HCEC 1CT (cell line): ENCODE results near the gene SCYL2.
A peak's percentile ranks its signal among the peaks of the same experiment; 100 is the strongest.
"Not testable (repeated sequence)": the region's sequence is repeated elsewhere in the genome, so short reads cannot be mapped to it uniquely, and the experiment has no call there.

Experiments
- DNase-seq: peaks from one replicate; pipeline ENCODE4 v3.0.0-alpha.2; 2017

SCYL2 gene

DNA sequence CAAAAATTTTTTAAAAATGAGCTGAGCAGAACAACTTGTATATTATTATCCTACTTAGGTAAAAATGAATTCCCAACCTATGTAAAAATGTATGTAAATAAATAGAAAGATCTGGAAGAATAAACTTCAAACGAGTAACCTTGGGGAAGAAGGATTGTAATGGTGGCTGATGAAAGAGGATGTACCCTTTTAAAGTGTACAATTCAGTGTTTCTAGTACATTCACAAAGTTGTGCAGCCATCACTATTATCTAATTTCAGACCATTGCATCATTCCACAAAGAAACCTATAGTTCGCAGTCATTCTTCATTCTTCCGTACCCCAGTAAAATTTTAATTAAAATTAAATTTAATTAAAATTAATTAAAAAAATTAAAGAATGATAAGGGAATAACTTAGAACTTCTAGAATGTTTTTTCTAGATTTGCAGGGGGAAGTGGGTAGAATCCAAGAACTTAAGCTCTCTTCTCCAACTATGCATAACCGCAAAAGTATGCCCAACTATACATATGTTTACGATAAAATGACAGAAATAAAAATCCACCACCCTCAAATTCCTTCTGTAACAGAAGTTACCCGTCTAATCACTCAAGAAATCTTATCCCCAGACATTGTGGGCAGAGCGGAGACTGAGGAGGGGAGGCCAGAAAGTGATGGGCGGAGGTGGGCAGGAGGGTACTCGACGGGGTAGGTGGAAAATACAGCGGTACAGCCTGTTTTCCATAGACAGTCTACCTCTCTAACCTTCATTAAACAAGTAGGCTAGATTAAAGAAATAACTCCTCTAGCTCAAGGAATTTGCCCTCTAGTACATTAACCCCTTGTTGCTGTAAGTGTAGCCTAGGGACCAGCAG, 1.0 kb upstream of the SCYL2 start:
- no peak for DNase-seq

DNA sequence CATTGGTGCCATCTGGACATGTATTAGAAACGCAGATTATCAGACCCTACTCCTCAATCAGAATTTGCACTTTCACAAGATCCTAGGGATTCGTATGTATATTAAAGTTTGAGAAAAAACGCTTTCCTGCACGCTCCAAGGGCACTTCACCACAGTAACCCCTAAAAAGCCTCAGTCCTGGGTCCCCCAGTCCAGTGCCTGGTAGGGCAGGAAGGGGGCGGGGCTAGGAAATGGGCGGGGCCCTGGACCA, 467 bp upstream of the SCYL2 start:
- DNase-seq: no peak

DNA sequence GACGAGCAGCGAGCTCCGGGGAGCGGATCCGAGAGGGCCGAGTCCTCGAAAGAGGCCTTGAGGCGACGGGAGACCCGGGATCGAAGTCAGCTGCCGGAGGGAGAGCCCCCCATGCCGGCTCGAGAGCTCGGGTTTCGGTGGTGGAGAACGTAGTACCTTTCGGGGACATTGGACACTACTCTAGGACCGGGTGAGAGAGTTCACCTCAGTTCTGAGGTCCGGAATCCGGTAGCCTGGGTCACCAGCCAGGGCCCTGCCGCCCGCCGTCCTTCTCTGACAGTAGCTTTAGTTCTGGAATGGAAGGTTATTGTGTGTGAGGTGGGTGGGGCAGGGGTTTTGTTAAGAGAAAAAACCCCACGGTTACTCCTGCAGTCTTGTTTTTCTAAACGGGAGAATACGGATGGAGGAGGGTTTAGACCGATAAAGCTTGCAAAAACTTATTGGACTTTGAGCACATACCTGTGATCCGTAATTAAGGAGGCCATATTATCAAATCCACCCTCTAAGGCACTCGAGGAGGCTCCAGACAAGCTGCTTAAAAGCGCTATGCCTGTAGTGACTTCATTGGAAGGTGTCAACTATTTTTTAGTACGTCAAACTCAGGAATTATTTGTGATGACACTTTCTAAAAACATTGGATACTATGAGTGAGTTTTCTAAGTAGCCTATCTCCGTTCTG, 765 bp downstream of the SCYL2 start:
- DNase-seq: peak; percentile 20

DNA sequence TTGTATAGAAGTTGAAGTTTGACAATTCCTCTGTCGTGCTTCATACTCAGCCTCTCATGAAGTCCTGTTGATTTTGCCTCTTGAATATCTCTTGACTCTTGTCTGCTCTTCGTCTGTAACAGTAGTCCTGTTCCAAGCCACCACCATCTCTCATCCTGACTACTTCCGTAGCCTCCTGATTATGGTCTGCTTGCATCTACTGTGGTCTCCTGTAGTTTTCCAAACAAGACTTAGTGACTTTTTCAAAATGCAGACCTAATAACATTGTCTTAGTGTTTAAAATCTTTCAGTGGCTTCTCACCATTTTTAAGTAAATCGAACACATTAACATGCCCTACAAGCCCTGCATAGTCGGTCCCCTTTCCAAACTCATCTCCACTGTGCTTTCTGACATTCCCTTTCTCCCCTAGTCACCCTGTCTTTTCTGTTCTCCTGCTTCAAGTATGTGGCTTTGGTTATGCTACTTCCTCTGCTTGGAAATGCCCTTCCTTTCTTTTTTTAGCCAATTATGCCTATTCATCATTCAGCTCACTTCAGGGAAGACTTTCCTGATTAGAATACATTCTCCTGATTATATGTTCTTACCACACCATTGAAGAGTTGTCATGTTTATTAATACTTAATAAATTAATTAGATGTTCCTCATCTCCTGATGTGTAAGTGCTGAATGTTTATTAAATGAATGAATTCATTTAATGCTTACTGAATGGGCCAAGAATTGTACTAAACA, 2.0 kb downstream of the SCYL2 start:
- no peak for DNase-seq

DNA sequence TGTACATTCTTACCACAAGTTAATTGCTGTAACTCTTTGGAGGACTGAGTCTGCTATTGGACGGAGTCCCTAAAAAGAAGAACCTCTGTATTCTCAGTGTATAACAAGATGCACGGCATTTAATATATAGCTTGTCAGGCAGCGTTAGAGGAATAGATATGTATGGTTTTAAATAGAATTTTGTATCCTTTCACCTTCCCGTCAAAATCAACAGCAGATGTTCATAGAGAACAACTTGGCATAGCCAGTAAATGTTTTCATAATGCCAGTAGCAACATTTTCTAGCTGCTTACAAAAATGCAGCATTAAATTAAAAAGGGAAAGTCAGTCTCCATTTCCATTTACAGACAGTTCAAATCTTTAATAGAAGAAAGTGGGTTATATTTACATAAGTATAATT, 6.8 kb downstream of the SCYL2 start:
- DNase-seq: no peak

DNA sequence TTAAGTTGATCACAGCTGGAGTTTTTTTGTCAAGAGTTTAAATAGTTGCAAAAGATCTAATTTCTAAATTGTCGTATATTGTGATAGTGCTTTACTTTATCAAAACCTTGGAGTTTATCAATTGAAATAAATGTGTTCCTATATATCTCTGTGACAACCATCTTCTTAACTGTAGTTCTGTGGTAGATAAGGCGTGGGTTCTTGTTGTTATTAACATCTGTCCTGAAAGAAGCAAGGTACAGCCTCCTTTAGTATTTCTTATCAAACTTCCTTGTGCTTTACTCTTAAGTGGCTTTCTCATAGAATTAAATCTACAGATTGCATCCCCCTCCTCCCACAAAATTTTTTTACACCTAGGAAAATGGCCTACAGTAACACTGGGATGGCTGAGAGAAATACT, 7.3 kb downstream of the SCYL2 start:
- DNase-seq: no peak

DNA sequence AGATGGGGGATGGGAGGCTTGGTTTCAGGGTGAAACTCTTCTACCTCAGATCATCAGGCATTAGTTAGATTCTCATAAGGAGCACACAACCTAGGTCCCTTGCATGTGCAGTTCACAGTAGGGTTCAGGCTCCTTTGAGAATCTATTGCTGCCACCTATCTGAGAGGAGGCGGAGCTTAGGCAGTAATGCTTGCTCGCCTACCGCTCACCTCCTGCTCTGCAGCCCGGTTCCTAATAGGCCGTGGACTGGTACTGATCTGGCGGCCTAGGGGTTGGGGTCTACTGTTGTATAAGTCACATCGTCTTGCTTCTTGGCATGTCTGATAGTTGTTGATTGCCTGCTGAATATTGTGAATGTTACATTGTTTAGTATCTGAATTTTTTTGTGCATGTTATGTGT, 12.2 kb downstream of the SCYL2 start:
- DNase-seq: no peak

DNA sequence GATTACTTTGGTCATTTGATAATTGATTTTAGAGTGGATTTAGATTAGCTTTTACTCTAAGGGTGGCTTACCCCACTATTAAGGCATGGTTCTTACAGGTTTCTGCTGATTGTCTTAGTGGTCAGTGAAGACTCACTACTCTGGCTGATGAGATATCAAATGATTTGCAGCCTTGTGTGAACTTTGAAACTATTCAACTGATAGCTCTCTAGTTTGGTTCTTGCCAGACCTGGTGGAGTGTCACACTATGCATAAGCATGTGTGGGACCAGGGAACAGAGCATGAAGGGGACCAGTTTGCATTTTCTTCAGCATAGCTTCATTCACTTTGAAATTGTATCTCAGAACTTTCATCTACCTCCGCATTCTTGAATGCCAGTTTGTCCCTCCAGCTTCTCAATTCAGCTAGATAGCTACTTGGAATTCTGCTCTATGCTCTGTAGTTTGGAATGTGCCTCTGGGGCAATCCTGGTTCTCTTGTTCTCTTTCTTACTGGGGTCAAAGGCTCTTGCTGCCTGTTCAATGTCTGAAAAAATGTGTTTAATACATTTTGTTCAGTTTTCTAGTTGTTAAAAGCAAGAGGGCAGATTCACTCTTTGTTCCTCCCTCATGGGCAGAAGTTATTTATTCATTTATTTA, 12.7 kb downstream of the SCYL2 start:
- DNase-seq: no peak

DNA sequence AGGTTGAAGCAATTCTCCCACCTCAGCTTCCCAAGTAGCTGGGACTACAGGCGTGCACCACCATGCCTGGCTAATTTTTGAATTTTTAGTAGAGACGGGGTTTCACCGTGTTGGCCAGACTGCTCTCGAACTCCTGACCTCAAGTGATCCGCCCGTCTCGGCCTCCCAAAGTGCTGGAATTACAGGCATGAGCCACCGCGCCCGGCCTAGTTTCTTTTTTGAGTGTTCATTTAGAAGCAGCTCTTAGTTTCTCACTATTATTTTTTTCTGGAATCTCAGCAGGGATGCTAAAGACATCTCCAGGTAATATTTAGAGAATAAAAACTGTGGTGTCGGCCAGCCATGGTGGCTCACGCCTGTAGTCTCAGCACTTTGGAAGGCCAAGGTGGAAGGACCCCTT, 17.6 kb downstream of the SCYL2 start:
- not testable (repeated sequence) for DNase-seq

DNA sequence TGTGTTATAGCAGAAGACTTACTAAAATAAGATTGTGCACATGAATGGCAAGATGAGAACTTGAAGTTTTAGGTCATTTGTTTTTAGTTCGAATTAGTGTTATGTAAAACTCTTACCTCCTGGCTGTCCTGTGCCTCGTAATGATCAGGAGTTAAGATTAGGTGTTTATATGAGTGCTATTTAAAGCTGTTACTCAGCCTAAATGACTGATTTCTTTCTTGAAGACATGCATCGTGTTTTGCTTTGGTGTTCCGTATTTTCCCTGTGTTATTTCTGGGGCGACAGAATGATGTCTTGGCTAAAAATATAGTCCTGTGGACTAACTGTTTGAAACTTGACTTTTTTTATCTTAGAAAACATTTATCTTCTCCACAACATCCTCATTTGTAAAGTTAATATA, 22.1 kb downstream of the SCYL2 start:
- DNase-seq: no peak

DNA sequence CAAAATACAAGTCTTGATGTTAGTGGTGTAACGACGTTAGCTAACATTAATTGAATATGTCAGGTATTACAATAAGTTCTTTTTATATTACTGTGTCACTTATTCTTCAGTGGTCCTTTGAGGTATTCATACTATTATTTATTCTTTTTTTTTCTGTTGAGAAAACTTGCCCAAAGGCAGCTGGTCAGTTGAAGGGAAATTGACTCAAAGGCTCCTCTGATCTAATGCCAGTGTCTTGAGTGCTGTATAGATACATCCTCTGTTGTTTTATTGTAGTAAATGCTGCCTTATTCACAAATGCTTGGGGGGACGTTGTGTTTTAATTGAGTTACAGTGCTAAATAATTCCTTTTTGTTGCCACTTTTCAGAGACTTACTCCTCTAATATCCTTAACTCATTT, 23.0 kb downstream of the SCYL2 start:
- no peak for DNase-seq

DNA sequence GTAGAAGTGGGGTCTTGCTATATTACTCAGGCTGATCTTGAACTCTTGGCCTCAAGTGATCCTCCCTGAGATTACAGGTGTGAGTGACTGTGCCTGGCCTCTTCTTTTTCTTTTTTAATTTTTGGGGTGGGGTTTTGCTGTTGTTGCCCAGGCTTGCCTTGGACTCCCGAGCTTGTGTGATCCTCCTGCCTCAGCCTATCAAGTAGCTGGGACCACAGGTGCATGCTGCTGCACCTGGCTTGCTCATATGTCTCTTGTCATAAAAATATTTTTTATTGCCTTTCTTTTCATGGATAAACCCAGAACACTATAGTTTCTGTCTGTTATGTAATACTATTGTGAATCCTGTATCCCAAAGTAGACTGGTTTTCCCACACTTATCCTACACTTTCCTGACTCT, 26.0 kb downstream of the SCYL2 start:
- no peak for DNase-seq

DNA sequence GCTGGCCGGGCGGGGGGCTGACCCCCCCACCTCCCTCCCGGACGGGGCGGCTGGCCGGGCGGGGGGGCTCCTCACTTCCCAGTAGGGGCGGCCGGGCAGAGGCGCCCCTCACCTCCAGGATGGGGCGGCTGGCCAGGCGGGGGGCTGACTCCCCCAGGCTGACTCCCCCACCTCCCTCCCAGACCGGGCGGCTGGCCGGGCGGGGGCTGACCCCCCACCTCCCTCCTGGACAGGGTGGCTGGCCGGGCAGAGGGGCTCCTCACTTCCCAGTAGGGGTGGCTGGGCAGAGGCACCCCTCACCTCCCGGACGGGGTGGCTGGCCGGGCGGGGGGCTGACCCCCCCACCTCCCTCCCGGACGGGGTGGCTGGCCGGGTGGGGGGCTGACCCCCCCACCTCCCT, 27.4 kb downstream of the SCYL2 start:
- not testable (repeated sequence) for DNase-seq

DNA sequence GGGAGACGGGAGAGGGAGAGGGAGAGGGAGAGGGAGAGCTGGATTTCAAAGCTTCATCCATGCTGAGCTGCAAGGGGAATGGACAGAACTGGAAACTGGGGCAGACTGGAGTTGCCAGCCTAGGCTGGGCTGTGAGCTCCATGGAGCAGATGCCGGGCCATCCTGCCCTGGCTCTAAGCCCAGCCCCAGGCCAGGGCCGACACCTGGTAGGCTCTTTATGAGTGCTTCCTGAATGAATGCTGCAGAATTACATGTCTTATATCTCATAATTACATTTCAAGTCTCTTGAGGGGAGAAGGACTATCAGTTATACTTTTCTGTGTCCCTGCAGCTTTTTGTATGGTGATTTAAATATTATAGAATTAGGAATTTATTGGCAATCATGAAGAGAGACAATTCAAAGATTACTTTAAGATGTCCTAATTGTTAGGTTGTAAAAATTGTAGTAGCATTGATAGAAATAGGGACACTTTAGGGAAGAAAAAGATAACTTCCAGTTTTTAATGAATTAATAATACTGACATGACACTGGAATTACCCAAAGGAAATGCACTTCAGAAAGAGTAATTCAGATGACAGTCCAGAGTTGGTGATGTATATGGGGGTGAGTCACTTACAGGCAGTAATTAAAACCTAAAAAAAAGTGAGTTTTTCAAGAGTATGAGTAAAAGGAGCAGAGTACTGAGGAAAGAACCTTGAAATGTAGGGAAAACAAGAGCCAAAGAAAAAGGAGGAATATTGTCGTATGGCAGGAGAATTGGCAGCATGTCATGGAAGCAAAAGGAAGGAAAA, 29.0 kb downstream of the SCYL2 start:
- peak; percentile 48 for DNase-seq

DNA sequence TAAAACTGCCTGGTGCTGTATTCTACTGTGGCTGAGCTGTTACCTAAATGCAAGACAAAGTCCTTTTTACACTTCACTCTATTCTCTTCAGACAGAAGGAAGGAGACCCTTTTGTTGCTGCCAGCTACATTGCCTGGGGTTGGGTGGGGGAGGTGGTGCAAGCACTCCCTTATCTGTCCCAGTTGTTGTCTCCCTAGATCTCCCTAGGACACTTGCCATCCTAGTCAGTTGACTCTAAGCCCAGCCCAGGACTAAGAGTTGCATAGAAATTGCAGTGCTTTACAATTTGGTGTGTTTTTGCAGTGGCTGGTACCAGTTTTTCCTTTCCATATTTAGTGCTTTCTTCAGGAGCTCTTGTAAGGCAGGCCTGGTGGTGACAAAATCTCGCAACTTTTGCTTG, 35.1 kb downstream of the SCYL2 start:
- DNase-seq: no peak

DNA sequence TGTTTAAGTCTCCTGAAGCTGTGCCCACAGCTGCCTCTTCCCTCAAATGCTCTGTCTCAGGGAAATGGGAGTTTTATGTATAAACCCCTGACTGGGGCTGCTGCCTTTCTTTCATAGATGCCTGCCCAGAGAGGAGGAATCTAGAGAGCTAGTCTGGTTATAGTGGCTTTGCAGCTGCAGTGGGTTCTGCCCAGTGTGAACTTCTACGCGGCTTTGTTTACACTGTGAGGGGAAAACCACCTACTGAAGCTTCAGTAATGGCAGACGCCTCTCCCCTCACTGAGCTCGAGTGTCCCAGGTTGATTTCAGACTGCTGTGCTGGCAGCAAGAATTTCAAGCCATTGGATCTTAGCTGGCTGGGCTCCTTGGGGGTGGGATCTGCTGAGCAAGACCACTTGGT, 36.9 kb downstream of the SCYL2 start:
- no peak for DNase-seq

DNA sequence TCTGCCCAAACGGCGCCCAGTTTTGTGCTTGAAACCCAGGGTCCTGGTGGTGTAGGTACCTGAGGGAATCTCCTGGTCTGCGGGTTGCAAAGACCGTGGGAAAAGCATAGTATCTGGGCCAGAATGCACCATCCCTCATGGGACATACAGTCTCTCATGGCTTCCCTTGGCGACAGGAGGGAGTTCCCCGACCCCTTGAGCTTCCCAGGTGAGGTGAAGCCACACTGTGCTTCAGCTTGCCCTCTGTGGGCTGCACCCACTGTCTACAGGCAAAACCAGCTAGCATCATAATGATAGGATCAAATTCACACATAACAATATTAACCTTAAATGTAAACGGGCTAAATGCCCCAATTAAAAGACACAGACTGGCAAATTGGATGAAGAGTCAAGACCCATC, 37.4 kb downstream of the SCYL2 start:
- DNase-seq: not testable (repeated sequence)

DNA sequence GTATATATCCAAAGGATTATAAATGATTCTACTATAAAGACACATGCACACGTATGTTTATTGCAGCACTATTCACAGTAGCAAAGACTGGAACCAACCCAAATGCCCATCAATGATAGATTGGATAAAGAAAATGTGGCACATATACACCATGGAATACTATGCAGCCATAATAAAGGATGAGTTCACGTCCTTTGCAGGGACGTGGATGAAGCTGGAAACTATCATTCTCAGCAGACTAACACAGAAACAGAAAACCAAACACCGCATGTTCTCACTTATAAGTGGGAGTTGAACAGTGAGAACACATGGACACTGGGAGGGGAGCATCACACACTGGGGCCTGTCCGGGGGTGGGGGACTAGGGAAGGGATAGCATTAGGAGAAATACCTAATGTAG, 41.2 kb downstream of the SCYL2 start:
- not testable (repeated sequence) for DNase-seq

DNA sequence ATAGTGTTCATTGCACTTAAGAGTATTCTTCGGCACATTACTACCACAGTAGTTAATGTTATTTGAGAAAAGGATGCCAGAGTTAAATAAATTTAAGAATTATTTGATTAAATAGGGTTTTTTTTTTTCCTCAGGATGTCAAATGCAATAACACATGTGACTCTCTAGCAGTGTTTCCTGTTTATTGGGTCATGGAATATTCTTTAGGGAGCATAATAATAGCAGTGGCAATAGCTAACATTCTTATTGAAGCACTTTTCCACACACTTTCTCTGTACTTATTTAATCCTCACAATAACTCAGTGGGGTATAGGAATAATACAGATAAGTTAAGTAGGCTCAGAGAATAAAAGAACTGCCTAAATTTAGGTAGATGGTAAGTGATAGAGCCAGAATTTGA, 44.3 kb downstream of the SCYL2 start:
- no peak for DNase-seq

DNA sequence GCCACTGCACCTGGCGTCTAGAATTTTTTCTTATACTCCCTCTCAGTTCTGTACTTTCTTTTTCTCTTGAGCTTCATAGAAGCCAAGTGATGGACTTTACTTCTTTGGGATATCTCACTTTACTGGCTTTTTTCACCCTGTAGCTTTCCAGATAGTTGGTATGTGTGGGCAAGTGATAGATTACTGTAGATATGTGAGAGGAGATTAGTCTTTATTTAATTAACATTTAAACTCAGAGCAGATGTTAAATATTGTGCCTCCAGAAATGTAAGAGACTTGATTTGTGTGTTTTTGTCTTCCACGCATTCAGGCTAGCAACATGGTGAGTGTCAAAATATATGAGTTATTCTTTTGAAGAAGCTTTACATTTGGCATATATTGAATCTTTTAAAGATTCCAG, 50.4 kb downstream of the SCYL2 start:
- no peak for DNase-seq

DNA sequence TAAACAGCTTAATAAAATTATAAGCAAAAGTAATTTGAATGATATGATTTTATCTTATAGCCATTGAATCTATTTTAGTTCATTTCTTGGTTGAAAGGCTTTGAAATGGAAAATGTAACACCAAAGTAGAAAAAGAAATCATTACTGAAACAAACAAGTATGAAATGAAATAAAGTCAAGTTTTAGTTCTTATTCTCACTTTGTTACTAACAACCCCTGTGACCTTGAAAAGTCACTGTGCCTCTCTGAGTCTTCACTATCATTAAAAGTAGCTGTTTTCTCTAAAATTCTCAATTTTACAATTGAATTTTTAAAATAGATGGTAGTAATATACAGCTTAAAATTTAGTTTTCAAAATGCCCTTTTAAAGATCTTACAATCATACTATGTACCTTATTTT, 57.5 kb downstream of the SCYL2 start:
- DNase-seq: no peak

DNA sequence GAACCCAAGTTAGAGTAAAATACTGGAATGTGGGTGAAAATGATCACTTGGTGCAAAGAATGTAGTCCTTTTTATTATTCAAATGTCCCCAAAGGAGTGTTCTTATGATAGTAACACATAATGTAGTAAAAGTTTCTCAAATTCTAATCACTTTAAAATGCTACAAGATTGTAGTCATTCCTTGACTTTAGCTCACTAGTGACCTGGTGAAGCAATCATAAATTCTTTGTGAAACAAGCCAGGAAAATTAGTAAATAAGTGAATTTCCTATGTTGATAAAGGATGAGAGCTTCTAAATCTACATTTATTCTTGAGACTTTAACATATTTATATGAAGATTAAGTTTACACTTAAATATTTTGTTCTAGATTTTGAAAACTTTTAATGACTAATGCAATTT, 59.2 kb downstream of the SCYL2 start:
- DNase-seq: no peak

DNA sequence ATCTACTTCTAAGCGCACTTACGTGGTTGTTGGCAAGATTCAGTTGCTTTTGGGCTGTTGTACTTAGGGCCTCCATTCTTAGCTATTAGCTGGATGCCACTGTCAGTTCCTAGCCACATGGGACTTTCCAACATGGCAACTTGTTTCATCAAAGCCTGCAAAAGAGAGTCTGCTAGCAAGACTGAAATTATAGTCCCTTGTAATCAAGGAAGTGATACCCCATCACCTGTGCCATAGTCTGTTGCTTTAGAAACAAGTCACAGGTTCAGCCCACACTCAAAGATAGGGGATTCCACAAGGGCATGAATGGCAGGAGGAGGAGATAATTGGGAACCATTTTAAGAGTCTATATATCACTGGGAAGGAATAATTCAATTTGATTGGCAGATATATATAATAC, 62.8 kb downstream of the SCYL2 start:
- DNase-seq: no peak
